Loucy (cell line): ENCODE results near the gene EGFLAM.

Experiments used
- H2AFZ ChIP-seq: fragments of 200-600 bp; sonication (generic); 2 replicates; pipeline ENCODE4 v1.6.0; 2016; ENCODE audit warnings: antibody characterized with exemption, mild to moderate bottlenecking, low read length, moderate library complexity
- H3F3A ChIP-seq: fragments of 200-600 bp; 2 replicates; pipeline ENCODE4 v1.6.0; 2016; ENCODE audit warnings: antibody characterized with exemption, low read depth, mild to moderate bottlenecking
- H3K27me3 ChIP-seq: fragments of 200-600 bp; sonication (generic); 2 replicates; pipeline ENCODE4 v1.6.1; 2014; ENCODE audit warnings: low read length, mild to moderate bottlenecking; ENCODE audit not compliant: insufficient read depth, poor library complexity, severe bottlenecking
- H3K36me3 ChIP-seq: fragments of 200-600 bp; sonication (generic); 2 replicates; pipeline ENCODE4 v1.6.1; 2016; ENCODE audit warnings: low read length; ENCODE audit not compliant: insufficient read depth
- H3K4me1 ChIP-seq: fragments of 200-600 bp; sonication (generic); 2 replicates; pipeline ENCODE4 v1.5.1; 2014; ENCODE audit warnings: low read length, mild to moderate bottlenecking; ENCODE audit not compliant: insufficient read depth, poor library complexity, severe bottlenecking
- H3K4me2 ChIP-seq: fragments of 200-600 bp; sonication (generic); 2 replicates; pipeline ENCODE4 v1.6.0; 2014; ENCODE audit warnings: antibody characterized with exemption, low read length, low read depth, mild to moderate bottlenecking; ENCODE audit not compliant: poor library complexity, severe bottlenecking
- H3K4me3 ChIP-seq: fragments of 200-600 bp; sonication (generic); 2 replicates; pipeline ENCODE4 v1.5.1; 2014; ENCODE audit warnings: low read length, mild to moderate bottlenecking, mixed read lengths; ENCODE audit not compliant: poor library complexity, severe bottlenecking
- H3K79me2 ChIP-seq: fragments of 200-600 bp; sonication (generic); 2 replicates; pipeline ENCODE4 v1.6.1; 2014; ENCODE audit warnings: low read length; ENCODE audit not compliant: insufficient read depth
- H3K9ac ChIP-seq: fragments of 200-600 bp; sonication (generic); 2 replicates; pipeline ENCODE4 v1.6.0; 2014; ENCODE audit warnings: mild to moderate bottlenecking, low read depth, low read length, moderate library complexity; ENCODE audit not compliant: poor library complexity, severe bottlenecking
- H3K9me2 ChIP-seq: fragments of 200-600 bp; sonication (generic); replicated peaks from 2 replicates; pipeline ENCODE4 v1.6.1; 2016; ENCODE audit warnings: low read depth, low read length, mixed read lengths
- H3K9me3 ChIP-seq: fragments of 200-600 bp; sonication (generic); 2 replicates; pipeline ENCODE4 v1.6.1; 2014; ENCODE audit warnings: mild to moderate bottlenecking, antibody characterized with exemption, low read length, low read depth; ENCODE audit not compliant: insufficient read depth
- H4K20me1 ChIP-seq: fragments of 200-600 bp; sonication (generic); 2 replicates; pipeline ENCODE4 v1.6.0; 2014; ENCODE audit warnings: antibody characterized with exemption, low read length, mild to moderate bottlenecking; ENCODE audit not compliant: insufficient read depth, poor library complexity, severe bottlenecking
- EZH2phosphoT487 ChIP-seq: fragments of 200-600 bp; IDR thresholded peaks from 2 replicates; pipeline ENCODE4 v1.6.1; 2018; ENCODE audit warnings: antibody characterized with exemption, mild to moderate bottlenecking, moderate library complexity, borderline replicate concordance
- TF ChIP-seq, protein P1 (sequence below): fragments of 200-600 bp; sonication (generic); conservative IDR thresholded peaks from 2 replicates; pipeline ENCODE4 v1.5.1; 2014; ENCODE audit warnings: mild to moderate bottlenecking, antibody characterized with exemption, low read length

Gene EGFLAM

DNA sequence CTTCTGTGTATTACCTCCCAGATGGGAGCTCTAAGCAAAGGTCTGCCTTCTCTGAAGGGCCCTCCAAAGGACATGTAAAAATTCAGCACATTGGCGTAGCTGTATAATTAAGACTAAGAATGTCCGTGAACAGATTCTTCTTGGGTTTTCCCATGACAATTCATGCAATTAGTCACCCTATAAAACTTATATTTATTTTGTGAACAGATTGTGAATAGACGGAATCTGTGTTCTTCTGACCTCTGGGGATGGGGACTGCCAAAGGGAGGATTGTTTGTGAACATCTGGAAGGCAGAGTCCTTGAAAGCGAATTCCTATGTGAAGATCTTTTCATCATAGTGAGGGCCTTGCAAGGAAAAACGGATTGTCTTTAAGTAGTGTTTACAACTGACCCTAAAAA lies 111.3 kb downstream of the EGFLAM start:
- Histone ChIP-seq H4K20me1 (no peaks in the 10 kb centered on the region), H3K27me3 (no peaks in the 10 kb centered on the region), H3K4me3 (no peak overlapping the region), H2AFZ (no peak overlapping the region), H3F3A (no peaks in the 10 kb centered on the region; the same call in 1 of the 2 replicates), H3K9me2 (no peaks in the 10 kb centered on the region), H3K79me2 (no peaks in the 10 kb centered on the region), H3K9ac (no peak overlapping the region), H3K36me3 (no peaks in the 10 kb centered on the region), H3K4me1 (peaks cover 13% of the 10 kb centered on the region), H3K9me3 (no peaks in the 10 kb centered on the region), H3K4me2 (no peak overlapping the region)
- no peak for TF ChIP-seq EZH2phosphoT487
- TF ChIP-seq, protein P1, sequence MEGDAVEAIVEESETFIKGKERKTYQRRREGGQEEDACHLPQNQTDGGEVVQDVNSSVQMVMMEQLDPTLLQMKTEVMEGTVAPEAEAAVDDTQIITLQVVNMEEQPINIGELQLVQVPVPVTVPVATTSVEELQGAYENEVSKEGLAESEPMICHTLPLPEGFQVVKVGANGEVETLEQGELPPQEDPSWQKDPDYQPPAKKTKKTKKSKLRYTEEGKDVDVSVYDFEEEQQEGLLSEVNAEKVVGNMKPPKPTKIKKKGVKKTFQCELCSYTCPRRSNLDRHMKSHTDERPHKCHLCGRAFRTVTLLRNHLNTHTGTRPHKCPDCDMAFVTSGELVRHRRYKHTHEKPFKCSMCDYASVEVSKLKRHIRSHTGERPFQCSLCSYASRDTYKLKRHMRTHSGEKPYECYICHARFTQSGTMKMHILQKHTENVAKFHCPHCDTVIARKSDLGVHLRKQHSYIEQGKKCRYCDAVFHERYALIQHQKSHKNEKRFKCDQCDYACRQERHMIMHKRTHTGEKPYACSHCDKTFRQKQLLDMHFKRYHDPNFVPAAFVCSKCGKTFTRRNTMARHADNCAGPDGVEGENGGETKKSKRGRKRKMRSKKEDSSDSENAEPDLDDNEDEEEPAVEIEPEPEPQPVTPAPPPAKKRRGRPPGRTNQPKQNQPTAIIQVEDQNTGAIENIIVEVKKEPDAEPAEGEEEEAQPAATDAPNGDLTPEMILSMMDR: no peak

DNA sequence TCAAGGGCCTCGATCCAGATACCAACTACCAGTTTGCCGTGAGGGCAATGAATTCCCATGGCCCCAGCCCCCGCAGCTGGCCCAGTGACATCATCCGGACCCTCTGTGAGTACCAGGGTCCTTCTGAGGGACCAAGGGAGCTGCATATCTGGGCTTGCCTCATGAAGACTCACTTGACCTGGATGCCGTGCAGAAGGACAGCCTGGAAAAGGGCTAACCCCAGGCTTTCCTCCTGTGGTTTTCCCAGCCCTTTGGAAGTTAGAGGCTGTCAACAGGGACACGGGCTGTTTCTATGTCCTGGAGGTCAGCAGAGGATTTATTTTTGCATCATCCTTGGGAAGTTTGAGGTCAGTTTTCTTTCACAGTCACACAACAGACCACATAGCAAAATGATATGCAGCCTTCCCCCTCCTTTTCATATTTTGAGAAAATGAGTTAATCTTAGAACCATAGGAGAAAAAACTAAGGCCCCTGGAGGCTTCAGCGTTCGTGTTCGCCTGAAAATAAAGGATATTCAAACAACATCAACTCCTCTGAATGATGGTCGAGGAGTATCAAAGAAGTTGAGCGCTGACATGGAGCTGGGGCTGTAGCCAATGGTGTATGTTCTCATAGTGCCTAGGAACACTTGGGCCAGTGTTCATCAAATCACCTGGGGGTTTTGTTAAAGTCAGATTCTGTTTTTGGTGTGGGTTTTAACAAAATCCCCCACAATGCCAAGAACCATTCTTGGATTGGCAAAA lies 112.2 kb downstream of the EGFLAM start:
- no peaks in the 10 kb centered on the region for H3K9me2 ChIP-seq
- H3K27me3 ChIP-seq: no peaks in the 10 kb centered on the region
- H3K4me1 ChIP-seq: peaks cover 13% of the 10 kb centered on the region
- H3K9me3 ChIP-seq: no peaks in the 10 kb centered on the region
- no peaks in the 10 kb centered on the region for H4K20me1 ChIP-seq
- H3K4me3 ChIP-seq: no peak overlapping the region
- H3K4me2 ChIP-seq: no peak overlapping the region
- no peaks in the 10 kb centered on the region for H3K36me3 ChIP-seq
- no peaks in the 10 kb centered on the region; the same call in 1 of the 2 replicates for H3F3A ChIP-seq
- no peaks in the 10 kb centered on the region for H3K79me2 ChIP-seq
- H2AFZ ChIP-seq: no peak overlapping the region
- TF ChIP-seq EZH2phosphoT487: no peak
- TF ChIP-seq, protein P1: no peak
- H3K9ac ChIP-seq: no peak overlapping the region

DNA sequence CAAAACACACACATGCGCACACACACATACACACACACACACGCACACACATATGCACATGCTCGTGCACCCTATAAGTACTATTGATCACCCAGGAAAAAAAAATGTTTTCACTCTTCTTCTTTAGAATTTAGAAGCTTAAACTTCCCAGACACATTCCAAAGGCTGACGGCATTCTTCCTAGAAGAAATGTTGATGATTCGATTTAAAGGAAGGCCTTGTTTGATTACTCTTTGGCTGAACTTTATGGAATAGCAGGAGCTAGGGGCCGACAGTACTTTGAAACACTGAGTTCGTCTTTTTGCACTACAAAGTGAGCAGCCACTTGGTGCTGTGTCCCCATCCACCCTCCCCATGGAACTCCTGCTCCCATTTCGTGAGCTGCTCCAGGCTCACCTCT lies 113.2 kb downstream of the EGFLAM start:
- no peaks in the 10 kb centered on the region for H3K79me2 ChIP-seq
- no peak overlapping the region for H3K4me2 ChIP-seq
- no peaks in the 10 kb centered on the region for H3K9me2 ChIP-seq
- no peaks in the 10 kb centered on the region for H3K9me3 ChIP-seq
- H3K4me1 ChIP-seq: peaks cover 13% of the 10 kb centered on the region
- no peak overlapping the region for H3K9ac ChIP-seq
- no peaks in the 10 kb centered on the region for H4K20me1 ChIP-seq
- H3K27me3 ChIP-seq: no peaks in the 10 kb centered on the region
- TF ChIP-seq EZH2phosphoT487: no peak
- TF ChIP-seq, protein P1: no peak
- H3K4me3 ChIP-seq: no peak overlapping the region
- no peaks in the 10 kb centered on the region; the same call in 1 of the 2 replicates for H3F3A ChIP-seq
- H2AFZ ChIP-seq: no peak overlapping the region
- no peaks in the 10 kb centered on the region for H3K36me3 ChIP-seq
